Tibial nerve (tissue), 4 donors: ENCODE data around the gene PTGER3.

Experiments used
- EP300 ChIP-seq, 2 donors: sonication (generic); formaldehyde crosslinking; IDR thresholded peaks; one replicate each; pipeline ENCODE4 v1.6.1; 2017; ENCODE audit warnings: antibody characterized with exemption in 2 of 2, mild to moderate bottlenecking in 1 of 2
- POLR2A ChIP-seq, 2 donors: fragments of 450-650 bp; IDR thresholded peaks; one replicate each; pipeline ENCODE4 v1.6.1; 2017; ENCODE audit warnings: antibody characterized with exemption in 2 of 2, mild to moderate bottlenecking in 2 of 2, moderate library complexity in 2 of 2
- TF ChIP-seq, protein P1 (sequence below), 5 experiments: fragments of 200-600 bp in 3 of 5; fragments of 450-650 bp in 2 of 5; sonication (generic) in 3 of 5; IDR thresholded peaks; one replicate each; pipeline ENCODE4 v1.5.1; 2016 to 2019; ENCODE audit warnings: antibody characterized with exemption in 5 of 5, mild to moderate bottlenecking in 3 of 5, moderate library complexity in 2 of 5

GRCh38 chr1:70966018-70966638 lies 81.5 kb downstream of the PTGER3 start:
- TF ChIP-seq, protein P1, sequence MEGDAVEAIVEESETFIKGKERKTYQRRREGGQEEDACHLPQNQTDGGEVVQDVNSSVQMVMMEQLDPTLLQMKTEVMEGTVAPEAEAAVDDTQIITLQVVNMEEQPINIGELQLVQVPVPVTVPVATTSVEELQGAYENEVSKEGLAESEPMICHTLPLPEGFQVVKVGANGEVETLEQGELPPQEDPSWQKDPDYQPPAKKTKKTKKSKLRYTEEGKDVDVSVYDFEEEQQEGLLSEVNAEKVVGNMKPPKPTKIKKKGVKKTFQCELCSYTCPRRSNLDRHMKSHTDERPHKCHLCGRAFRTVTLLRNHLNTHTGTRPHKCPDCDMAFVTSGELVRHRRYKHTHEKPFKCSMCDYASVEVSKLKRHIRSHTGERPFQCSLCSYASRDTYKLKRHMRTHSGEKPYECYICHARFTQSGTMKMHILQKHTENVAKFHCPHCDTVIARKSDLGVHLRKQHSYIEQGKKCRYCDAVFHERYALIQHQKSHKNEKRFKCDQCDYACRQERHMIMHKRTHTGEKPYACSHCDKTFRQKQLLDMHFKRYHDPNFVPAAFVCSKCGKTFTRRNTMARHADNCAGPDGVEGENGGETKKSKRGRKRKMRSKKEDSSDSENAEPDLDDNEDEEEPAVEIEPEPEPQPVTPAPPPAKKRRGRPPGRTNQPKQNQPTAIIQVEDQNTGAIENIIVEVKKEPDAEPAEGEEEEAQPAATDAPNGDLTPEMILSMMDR (IDR thresholded peaks at IDR 0.05) = peak in 2 of 5 experiments; percentile 10 to 18
- TF ChIP-seq POLR2A (IDR thresholded peaks at IDR 0.05) (no peak), EP300 (IDR thresholded peaks at IDR 0.05) (no peak)
